Upper lobe of left lung (tissue), 6 donors: ENCODE data around the gene SMAP2. TPM values are rescaled to one million over a fixed set of nuclear protein-coding genes. Genes with fewer than 3 reads are reported as not detected.
A peak's percentile ranks its signal among the peaks of the same experiment; 100 is the strongest.
"Not testable (repeated sequence)": the region's sequence is repeated elsewhere in the genome, so short reads cannot be mapped to it uniquely, and the experiment has no call there.

ENCODE experiments used
- ATAC-seq, 2 donors: fragments of 200-7000 bp; cut with Tn5 transposase; one replicate each; pipeline ENCODE4 v1.9.1; 2022; ENCODE audit warnings: mild to moderate bottlenecking in 2 of 2, moderate library complexity in 2 of 2; ENCODE audit not compliant: low FRiP score in 2 of 2
- DNase-seq, 2 donors: peaks; one replicate each; pipeline ENCODE4 v3.0.0-alpha.2; 2019 to 2020
- H3K27ac ChIP-seq, 4 donors: fragments of 200-600 bp; sonication (generic); one replicate each; pipeline ENCODE4 v1.5.1; 2016 to 2019
- H3K27me3 ChIP-seq, 4 donors: fragments of 200-600 bp; sonication (generic); one replicate each; pipeline ENCODE4 v1.5.1; 2017 to 2019
- H3K36me3 ChIP-seq, 4 donors: fragments of 200-600 bp; sonication (generic); one replicate each; pipeline ENCODE4 v1.5.1; 2016 to 2019
- H3K4me1 ChIP-seq, 4 donors: fragments of 200-600 bp; sonication (generic); one replicate each; pipeline ENCODE4 v1.5.1; 2018 to 2019
- H3K4me3 ChIP-seq, 4 donors: fragments of 200-600 bp; sonication (generic); one replicate each; pipeline ENCODE4 v1.5.1; 2017 to 2019; ENCODE audit warnings: mild to moderate bottlenecking in 2 of 4, moderate library complexity in 1 of 4
- H3K9me3 ChIP-seq, 4 donors: fragments of 200-600 bp; sonication (generic); one replicate each; pipeline ENCODE4 v1.5.1; 2018 to 2019
- EP300 ChIP-seq, 4 donors: sonication (generic); formaldehyde crosslinking; IDR thresholded peaks; one replicate each; pipeline ENCODE4 v1.5.1; 2017; ENCODE audit warnings: antibody characterized with exemption in 4 of 4, control low read depth in 2 of 4
- POLR2A ChIP-seq, 4 donors: fragments of 450-650 bp; IDR thresholded peaks; one replicate each; pipeline ENCODE4 v1.5.1; 2016 to 2017; ENCODE audit warnings: antibody characterized with exemption in 4 of 4, mild to moderate bottlenecking in 2 of 4
- POLR2AphosphoS5 ChIP-seq, 2 donors: sonication (generic); formaldehyde crosslinking; IDR thresholded peaks; one replicate each; pipeline ENCODE4 v1.5.1; 2017; ENCODE audit warnings: antibody characterized with exemption in 2 of 2
- WGBS, 2 donors: methylation state at CpG; one replicate each; pipeline ENCODE4 v1.1.5; 2017 to 2018; 5-methylcytosine and 5-hydroxymethylcytosine counted together
- total RNA-seq, 6 donors: library from RNA; depleted of rRNA in 4 of 6; stranded (reverse); fragments of >200 nt in 4 of 6; gene quantifications; one replicate each; pipeline versions ENCODE4 v1.1.0 to v1.2.1, GENCODE V29; 2016 to 2021
- TF ChIP-seq, protein P1 (sequence below), 6 experiments: fragments of 450-650 bp in 4 of 6; fragments of 200-600 bp in 2 of 6; sonication (generic) in 2 of 6; IDR thresholded peaks; one replicate each; pipeline ENCODE4 v1.5.1; 2016 to 2019; ENCODE audit warnings: antibody characterized with exemption in 6 of 6
- donor health status: DM: no; HTN: no; CAD: no; lungs with moderate emphysema.
- donor health status: DM: no; HTN: yes; CAD: no; lungs with severe emphysema.

SMAP2 gene
- total RNA-seq, 6 donors from 2014 or later, result 68.7 to 95.3 (median 72.2) TPM

DNA sequence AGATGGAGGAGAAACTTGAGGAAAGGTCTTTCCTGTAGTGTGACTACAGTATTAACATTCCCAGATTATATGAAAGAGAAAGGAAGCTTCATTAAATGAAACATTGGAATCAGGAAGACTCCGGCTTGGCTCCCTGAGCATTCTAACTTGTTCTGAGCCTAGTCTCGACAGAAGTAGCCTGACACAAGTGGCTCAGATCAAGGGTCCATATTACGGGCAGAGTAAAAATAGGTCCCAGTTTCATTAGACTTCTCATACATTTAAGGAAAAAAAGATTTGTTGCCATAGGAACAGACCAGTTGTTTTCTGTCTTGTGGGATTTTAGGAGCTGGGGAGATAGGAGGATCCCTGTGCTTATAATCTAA lies 12.8 kb downstream of the SMAP2 start:
- H3K4me1 ChIP-seq, result peaks cover 50 to 89% (median 83%) of the 10 kb centered on the region in 4 donors

DNA sequence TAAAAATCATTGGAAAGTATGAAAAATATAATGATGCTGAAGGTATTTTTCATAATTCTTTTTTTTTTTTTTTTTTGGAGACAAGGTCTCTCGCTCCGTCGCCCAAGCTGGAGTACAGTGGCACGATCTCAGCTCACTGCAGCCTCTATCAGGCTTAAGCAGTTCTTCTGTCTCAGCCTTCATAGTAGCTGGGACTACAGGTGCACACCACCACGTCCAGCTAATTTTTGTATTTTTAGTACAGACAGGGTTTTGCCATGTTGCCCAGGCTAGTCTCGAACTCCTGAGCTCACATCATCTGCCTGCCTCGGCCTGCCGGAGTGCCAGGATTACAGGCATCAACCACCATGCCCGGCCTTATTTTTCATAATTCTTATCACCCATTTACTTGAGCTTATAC lies 13.3 kb downstream of the SMAP2 start:
- H3K9me3 ChIP-seq, result no peaks in the 10 kb centered on the region
- H3K27ac ChIP-seq, result peak overlapping the region; percentile 85 to 93 (median 90)
- peaks cover 54 to 89% (median 81%) of the 10 kb centered on the region in 4 donors for H3K4me1 ChIP-seq
- H3K4me3 ChIP-seq, result no peak overlapping the region
- peaks cover 0 to 6% (median 0%) of the 10 kb centered on the region in 4 donors for H3K36me3 ChIP-seq
- no peaks in the 10 kb centered on the region for H3K27me3 ChIP-seq
- TF ChIP-seq, protein P1, sequence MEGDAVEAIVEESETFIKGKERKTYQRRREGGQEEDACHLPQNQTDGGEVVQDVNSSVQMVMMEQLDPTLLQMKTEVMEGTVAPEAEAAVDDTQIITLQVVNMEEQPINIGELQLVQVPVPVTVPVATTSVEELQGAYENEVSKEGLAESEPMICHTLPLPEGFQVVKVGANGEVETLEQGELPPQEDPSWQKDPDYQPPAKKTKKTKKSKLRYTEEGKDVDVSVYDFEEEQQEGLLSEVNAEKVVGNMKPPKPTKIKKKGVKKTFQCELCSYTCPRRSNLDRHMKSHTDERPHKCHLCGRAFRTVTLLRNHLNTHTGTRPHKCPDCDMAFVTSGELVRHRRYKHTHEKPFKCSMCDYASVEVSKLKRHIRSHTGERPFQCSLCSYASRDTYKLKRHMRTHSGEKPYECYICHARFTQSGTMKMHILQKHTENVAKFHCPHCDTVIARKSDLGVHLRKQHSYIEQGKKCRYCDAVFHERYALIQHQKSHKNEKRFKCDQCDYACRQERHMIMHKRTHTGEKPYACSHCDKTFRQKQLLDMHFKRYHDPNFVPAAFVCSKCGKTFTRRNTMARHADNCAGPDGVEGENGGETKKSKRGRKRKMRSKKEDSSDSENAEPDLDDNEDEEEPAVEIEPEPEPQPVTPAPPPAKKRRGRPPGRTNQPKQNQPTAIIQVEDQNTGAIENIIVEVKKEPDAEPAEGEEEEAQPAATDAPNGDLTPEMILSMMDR (IDR thresholded peaks at IDR 0.05), result no peak
- TF ChIP-seq POLR2AphosphoS5 (IDR thresholded peaks at IDR 0.05) (no peak), EP300 (IDR thresholded peaks at IDR 0.05) (no peak), POLR2A (IDR thresholded peaks at IDR 0.05) (no peak)
- 80 to 90% methylated on average over 9 of the region's 9 CpGs for WGBS, 2 donors
- ATAC-seq (no peak), DNase-seq (no peak)

More for the DNA sequence above, 12.8 kb downstream of the SMAP2 start:
- Histone ChIP-seq H3K27ac (peak overlapping the region; percentile 85 to 93 (median 90)), H3K36me3 (peaks cover 0 to 6% (median 0%) of the 10 kb centered on the region in 4 donors), H3K4me3 (no peak overlapping the region), H3K9me3 (no peaks in the 10 kb centered on the region), H3K27me3 (no peaks in the 10 kb centered on the region)
- no peak for DNase-seq
- 40 to 44% methylated on average over 3 of the region's 3 CpGs for WGBS, 2 donors
- ATAC-seq, result no peak
- TF ChIP-seq, protein P1 (IDR thresholded peaks at IDR 0.05), result no peak
- no peak for TF ChIP-seq POLR2A (IDR thresholded peaks at IDR 0.05)
- no peak for TF ChIP-seq EP300 (IDR thresholded peaks at IDR 0.05)
- TF ChIP-seq POLR2AphosphoS5 (IDR thresholded peaks at IDR 0.05), result no peak

DNA sequence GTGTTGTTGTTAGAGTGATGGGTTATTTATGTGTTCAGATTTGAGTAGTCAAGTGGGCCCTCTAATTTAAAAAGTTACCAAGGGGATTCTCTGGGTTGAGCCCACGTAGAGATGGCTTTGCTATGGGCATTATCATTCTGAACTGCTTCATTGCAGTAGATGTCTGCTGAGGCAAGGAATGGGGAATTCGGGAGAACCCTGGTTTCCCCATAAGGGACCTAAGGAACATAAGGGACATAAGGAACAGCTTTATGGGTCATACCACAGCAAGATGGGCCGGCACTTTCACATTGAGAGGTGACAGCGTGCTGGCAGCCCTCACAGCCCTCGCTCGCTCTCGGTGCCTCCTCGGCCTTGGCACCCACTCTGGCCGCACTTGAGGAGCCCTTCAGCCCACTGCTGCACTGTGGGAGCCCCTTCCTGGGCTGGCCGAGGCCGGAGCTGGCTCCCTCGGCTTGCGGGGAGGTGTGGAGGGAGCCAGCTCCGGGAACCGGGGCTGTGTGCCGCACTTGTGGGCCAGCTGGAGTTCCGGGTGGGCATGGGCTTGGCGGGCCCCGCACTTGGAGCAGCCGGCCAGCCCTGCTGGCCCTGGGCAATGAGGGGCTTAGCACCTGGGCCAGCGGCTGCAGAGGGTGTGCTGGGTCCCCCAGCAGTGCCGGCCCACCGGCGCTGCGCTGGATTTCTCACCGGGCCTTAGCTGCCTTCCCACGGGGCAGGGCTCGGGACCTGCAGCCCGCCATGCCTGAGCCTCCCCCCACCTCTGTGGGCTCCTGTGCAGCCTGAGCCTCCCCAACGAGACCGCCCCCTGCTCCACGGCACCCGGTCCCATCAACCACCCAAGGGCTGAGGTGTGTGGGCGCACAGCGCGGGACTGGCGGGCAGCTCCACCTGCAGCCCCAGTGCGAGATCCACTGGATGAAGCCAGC lies 14.1 kb downstream of the SMAP2 start:
- DNase-seq, result peak in 1 of 2 donors; percentile 76
- ATAC-seq, H3K36me3 ChIP-seq, H3K9me3 ChIP-seq, H3K27me3 ChIP-seq, H3K4me3 ChIP-seq: not testable (repeated sequence)
- Histone ChIP-seq H3K27ac (peak overlapping the region; percentile 85 to 93 (median 90)), H3K4me1 (peaks cover 59 to 89% (median 81%) of the 10 kb centered on the region in 4 donors)
- WGBS, 2 donors, result 90 to 98% methylated on average over 9 to 33 of the region's 38 CpGs

DNA sequence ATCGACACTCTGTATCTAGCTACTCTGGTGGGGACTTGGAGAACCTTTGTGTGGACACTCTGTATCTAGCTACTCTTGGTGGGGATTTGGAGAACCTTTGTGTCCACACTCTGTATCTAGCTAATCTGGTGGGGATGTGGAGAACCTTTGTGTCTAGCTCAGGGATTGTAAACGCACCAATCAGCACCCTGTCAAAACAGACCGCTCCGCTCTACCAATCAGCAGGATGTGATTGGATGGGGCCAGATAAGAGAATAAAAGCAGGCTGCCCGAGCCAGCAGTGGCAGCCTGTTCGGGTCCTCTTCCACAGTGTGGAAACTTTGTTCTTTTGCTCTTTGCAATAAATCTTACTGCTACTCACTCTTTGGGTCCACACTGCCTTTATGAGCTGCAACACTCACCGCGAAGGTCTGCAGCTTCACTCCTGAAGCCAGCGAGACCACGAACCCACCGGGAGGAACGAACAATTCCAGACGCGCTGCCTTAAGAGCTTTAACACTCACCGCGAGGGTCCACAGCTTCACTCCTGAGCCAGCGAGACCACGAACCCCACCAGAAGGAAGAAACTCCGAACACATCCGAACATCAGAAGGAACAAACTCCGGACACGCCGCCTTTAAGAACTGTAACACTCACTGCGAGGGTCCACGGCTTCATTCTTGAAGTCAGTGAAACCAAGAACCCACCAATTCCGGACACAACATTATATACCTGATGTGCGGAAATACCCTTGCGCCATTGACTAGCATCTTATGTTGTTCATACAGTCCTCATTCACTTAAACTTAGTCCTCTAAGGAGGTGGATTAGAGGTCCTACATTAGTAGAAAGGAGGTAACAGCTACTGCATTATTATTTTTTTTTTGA lies 15.2 kb downstream of the SMAP2 start:
- H3K9me3 ChIP-seq, H3K36me3 ChIP-seq, H3K27me3 ChIP-seq, DNase-seq, ATAC-seq, H3K4me3 ChIP-seq: not testable (repeated sequence)
- H3K27ac ChIP-seq, result peak overlapping the region; percentile 77 to 93 (median 90)
- TF ChIP-seq POLR2A (IDR thresholded peaks at IDR 0.05), result peak in 1 of 4 donors; percentile 37
- 90 to 92% methylated on average over 27 to 28 of the region's 28 CpGs for WGBS, 2 donors
- peaks cover 56 to 88% (median 75%) of the 10 kb centered on the region in 4 donors for H3K4me1 ChIP-seq

DNA sequence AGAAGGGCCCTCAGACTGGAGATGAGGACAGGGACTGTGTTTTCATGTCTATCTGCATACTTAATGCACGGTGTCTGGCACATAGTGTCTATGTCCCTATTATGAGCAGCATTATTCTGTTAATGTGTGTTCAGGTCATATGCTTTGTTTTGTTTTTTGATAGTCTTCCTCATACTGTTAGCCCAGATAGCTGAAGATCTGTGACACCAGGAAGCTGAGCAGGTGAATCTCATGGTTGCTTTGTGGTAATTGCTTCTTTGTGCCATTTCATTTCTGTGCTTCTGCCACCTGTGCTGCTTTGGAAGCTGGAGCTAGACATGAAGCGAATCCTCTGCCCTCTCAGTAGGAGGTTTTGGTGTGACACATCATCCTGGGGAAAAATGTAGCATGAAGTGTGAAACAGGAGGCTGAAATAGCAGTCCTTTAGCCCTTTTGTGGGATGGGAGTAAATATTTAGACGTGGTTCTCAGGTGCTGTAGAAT lies 15.8 kb downstream of the SMAP2 start:
- Histone ChIP-seq H3K4me1 (peaks cover 49 to 87% (median 69%) of the 10 kb centered on the region in 4 donors), H3K36me3 (peaks cover 0 to 6% (median 0%) of the 10 kb centered on the region in 4 donors), H3K27me3 (no peaks in the 10 kb centered on the region), H3K4me3 (no peak overlapping the region), H3K27ac (peak overlapping the region; percentile 77 to 93 (median 90)), H3K9me3 (no peaks in the 10 kb centered on the region)
- WGBS, 2 donors, result 91 to 93% methylated on average over 3 of the region's 3 CpGs
- ATAC-seq, result no peak
- TF ChIP-seq POLR2A (IDR thresholded peaks at IDR 0.05) (peak in 1 of 4 donors; percentile 7), POLR2AphosphoS5 (IDR thresholded peaks at IDR 0.05) (no peak)
- no peak for DNase-seq
